WI38 (cell line): ENCODE results near the gene SLC26A6.

Experiments
- H3K4me3 ChIP-seq: 2 replicates; pipeline ENCODE4 v1.5.1; 2011; ENCODE audit warnings: low read depth, mild to moderate bottlenecking, control low read depth, low read length
- CTCF ChIP-seq: IDR thresholded peaks from 2 replicates; pipeline ENCODE4 v1.5.1; 2012; ENCODE audit warnings: low read depth, mild to moderate bottlenecking, control low read depth, low read length

SLC26A6 gene

GRCh38 chr3:48621461-48621869 is 13.8 kb downstream of the SLC26A6 start, which contains the start of gene TMEM89:
Gene TMEM89, minus strand, starts transcription at chr3:48621769. Its CDS starts 13 bp downstream, at chr3:48621756.
- no peak for TF ChIP-seq CTCF
- H3K4me3 ChIP-seq = no peak within 1 kb of the TSS

GRCh38 chr3:48619541-48620524 is 15.4 kb downstream of the SLC26A6 start:
- no peak overlapping the region for H3K4me3 ChIP-seq
- no peak for TF ChIP-seq CTCF

GRCh38 chr3:48617559-48617958 is 17.7 kb downstream of the SLC26A6 start:
- no peak overlapping the region for H3K4me3 ChIP-seq
- TF ChIP-seq CTCF = no peak

GRCh38 chr3:48614044-48614443 is 21.2 kb downstream of the SLC26A6 start:
- no peak overlapping the region for H3K4me3 ChIP-seq
- no peak for TF ChIP-seq CTCF

DNA sequence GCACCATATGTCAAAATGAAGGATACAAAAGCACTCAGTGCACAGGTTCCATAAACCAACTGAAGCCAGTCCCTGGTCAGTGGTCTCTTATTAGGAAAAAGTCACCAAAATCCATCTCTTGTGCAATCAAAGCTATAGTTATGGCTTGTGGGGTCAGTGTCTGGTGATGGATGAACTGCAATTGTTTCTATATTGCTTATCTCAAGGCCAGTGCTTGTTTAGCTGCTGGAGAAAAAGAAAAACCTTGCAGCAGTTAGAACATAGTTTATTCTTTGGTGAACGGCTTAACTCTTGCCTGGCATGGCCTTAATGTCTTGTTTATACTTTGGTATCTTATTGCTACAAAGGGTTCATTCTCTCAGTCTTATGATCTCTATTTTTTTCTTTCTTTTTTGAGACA is 23.0 kb downstream of the SLC26A6 start:
- TF ChIP-seq CTCF = no peak

GRCh38 chr3:48609088-48610005 is 25.9 kb downstream of the SLC26A6 start, which contains the start of gene UQCRC1:
Gene UQCRC1, minus strand, starts transcription at chr3:48609646. Its CDS starts 26 bp downstream, at chr3:48609620.
- TF ChIP-seq CTCF = peak; percentile 63
- peak within 1 kb of the TSS; percentile 96 for H3K4me3 ChIP-seq

More for the DNA sequence above, 23.0 kb downstream of the SLC26A6 start:
- H3K4me3 ChIP-seq = no peak overlapping the region
